Skin of body (tissue), 2 donors: ENCODE results near the gene AK5. TPM values are rescaled to one million over a fixed set of nuclear protein-coding genes. Genes with fewer than 3 reads are reported as not detected.
"Not testable (repeated sequence)": the region's sequence is repeated elsewhere in the genome, so short reads cannot be mapped to it uniquely, and the experiment has no call there.

Experiments
- DNase-seq: peaks from one replicate; lab custom pipeline; 2025; lab: John Stamatoyannopoulos, UW
- total RNA-seq: library from RNA; depleted of rRNA; stranded (reverse); fragments of >200 nt; gene quantifications from one replicate; pipeline ENCODE4 v1.2.3, GENCODE V29; 2014

The AK5 gene
- total RNA-seq, 1 donor from 2014 or later, result 6.4 TPM

- no peak for DNase-seq
Measured at GRCh38 chr1:77498918-77499317, 217.1 kb downstream of the AK5 start.

- no peak for DNase-seq
Measured at GRCh38 chr1:77499466-77499865, 217.6 kb downstream of the AK5 start.

GRCh38 chr1:77504986-77505385 is 223.2 kb downstream of the AK5 start:
- no peak for DNase-seq

DNA sequence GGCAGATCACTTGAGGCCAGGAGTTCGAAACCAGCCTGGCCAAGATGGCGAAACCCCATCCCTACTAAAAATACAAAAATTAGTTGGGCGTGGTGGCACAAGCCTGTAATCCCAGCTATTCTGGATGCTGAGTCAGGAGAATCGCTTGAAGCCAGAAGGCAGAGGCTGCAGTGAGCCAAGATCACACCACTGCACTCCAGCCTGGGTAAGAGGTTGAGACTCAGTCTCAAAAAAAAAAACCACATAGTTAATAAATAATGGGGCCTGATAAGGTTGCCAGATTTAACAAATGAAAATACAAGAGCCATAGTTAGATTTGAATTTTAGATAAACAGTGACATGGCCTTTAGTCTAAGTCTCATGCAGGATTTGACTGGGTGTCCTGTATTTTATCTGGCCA is 225.0 kb downstream of the AK5 start:
- no peak for DNase-seq

DNA sequence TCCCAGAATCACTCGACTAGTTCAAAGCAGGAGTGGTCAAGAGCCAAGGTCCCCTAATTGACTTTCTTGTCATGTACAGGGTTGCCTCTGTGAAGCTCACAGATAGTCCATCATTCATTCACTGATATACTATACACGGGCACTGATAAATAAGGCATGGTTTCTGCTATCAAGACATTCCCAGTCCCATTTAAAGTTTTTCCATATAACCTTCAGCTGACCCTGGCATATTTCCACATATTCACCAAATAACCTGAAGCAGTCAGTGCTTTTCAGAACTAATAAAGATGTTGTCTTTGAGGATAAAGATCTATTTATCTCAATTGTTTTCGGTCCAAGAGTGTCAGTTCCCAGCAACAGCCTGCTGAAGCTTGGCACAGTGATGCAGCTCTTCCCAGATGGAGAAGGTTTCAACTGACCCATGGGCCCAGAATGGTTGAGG is 227.3 kb downstream of the AK5 start:
- no peak for DNase-seq

DNA sequence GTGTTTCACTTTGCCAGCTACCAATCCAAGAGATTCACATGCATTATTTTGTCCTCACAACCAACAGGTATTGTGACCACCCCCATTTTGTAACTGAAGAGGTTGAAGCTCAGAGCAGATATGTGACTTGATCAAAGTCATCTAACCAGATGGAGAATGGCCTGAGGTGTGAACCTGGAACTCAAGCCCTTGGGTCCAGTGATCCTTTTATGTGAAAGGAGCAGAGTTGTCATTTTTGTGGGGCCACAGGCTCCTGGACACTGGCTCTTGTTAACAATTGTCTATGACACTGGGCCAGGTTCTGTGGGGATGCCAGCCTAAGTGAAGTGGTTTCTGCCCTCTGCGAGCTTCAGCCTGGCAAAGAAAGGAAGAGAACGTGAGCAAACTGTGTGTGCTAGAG is 228.1 kb downstream of the AK5 start:
- no peak for DNase-seq

DNA sequence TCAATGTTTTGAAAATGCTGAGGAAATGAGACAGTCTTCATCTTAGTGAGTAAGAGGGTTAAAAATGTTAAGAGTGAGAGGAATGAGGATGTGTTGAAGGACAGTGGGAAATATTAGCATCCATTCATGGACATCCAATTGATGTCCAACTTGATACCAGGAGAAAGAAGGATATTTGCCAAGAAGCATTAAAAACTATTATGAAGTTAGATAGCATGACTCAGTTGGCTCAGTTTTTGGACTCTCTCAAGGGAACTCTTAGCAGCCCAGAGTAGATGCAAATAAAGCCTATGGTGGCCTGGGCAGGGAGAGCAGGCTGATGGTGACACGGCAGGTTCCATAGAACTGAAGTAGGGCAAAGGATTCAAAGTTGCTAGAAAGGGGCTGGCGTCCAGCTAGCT is 229.6 kb downstream of the AK5 start:
- no peak for DNase-seq

- not testable (repeated sequence) for DNase-seq
Measured at GRCh38 chr1:77512650-77513049, 230.8 kb downstream of the AK5 start.

DNA sequence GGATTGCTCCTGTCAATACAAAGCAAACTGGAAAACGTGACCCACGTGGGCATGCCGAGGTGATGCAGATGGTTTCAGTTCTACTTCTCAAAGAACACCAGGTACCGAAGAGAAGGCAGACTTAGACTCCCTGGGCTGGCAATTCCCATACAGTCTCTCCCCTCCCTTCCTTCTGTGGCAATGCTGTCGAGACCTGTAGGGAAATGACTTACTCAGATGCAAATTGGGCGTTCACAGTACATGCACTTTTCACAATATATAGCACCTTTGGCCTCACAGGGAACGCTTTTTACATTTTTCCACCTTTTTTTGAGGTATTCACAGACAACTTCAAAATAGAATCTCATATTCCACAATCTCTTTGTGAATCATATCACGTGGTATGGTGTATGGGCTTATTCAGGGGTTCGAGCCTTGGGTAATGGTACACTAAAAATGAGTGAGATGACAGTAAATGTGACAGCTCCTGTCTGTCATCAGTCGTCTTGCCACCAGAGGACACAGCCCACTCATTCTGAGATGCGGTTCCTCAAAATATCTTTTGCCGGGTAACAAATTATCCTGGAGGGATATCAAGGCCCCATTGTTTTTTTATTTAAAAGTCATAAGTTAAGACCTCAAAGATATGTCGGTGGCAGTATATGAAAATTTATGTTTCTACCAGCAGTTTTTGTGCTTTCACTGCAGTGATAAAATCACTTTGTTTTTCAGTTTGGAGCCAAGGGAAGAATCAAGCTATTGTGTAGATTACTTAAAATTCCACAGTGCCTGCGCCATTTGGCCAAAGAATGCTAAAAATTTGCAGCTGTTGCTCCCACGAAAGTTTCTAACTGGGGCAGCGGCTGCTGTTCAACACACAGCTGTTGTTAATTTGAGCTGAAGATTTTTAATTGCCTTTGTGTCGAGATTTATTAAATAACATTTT is 232.3 kb downstream of the AK5 start:
- DNase-seq, result peak; percentile 88

DNA sequence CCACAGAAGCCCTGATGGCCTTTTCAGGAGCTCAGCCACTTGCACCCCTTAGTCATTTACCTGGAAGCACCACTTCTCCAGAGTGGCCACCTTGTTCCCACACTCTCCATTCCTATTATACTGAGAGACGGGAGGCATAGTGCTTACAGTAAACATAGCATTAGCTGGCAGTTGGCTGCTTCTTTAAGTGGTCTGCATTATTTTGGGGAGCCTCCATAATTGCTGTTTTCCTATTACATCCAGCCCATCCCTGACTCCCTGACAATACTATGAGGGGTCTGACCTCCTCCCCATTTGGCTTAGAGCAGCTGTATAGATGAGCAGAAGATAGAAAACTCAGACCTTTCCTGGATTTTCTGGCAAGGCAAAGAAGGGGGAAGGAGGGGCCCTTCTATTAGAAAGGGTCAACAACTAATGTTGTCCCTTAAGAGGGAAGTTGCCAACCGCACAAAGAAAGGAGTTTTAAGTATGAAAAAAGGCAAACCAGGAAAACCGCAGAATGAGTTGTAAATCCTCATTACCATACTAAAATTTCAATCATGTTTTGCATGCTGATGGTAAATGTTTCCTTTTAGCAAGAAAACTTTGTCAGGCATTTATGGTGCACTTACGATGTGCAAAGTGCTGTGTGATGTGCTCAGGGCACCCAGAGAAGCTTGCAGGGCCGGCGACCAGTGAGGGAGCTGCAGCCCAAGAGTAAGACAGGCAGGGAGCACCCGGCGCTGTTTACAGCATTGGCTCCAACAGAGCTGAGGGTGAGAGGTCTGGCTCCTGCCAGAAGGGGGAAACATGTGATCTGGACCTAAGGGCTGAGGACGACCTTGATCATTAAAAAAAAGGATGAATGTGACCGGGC is 233.3 kb downstream of the AK5 start:
- peak; percentile 38 for DNase-seq

DNA sequence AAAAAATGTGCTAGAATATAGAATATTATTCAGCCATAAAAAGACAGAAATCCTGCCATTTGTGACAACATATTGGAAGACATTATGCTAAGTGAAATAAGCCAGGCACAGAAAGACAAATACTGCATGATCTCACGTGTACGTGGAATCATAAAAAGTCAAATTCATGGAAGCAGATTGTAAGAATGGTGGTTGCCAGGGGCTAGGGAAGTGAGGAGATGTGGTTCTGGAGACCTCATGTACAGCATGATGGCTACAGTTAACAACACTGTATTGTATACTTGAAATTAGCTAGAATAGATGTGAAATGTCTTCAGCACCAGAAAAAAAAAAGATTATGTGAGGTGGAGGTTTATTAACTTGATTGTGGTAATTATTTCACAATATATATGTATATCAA is 234.3 kb downstream of the AK5 start:
- no peak for DNase-seq

DNA sequence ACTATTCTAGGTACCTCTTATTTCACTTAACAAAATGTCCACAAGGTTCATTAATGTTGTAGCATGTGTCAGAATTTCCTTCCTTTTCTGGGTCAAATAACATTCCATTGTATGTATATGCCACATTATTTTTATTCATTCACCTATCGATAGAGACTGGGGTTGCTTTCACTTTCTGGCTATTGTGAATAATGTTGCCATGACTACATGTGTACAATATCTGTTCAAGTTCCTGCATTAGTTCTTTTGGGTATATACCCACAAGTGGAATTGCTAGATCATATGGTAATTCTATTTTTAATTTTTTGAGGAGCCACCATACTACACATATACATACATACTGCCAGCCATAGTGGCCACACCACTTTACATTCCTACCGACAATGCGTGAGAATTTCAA is 242.2 kb downstream of the AK5 start:
- no peak for DNase-seq

DNA sequence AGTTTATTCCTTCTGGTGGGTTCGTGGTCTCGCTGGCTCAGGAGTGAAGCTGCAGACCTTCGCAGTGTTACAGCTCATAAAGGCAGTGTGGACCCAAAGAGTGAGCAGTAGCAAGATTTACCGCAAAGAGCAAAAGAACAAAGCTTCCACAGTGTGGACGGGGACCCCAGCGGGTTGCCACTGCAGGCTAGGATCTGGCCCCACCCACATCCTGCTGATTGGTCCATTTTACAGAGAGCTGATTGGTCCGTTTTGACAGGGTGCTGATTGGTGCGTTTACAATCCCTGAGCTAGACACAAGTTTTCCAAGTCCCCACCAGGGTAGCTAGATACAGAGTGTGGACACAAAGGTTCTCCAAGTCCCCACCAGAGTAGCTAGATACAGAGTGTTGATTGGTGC is 249.3 kb downstream of the AK5 start:
- not testable (repeated sequence) for DNase-seq

DNA sequence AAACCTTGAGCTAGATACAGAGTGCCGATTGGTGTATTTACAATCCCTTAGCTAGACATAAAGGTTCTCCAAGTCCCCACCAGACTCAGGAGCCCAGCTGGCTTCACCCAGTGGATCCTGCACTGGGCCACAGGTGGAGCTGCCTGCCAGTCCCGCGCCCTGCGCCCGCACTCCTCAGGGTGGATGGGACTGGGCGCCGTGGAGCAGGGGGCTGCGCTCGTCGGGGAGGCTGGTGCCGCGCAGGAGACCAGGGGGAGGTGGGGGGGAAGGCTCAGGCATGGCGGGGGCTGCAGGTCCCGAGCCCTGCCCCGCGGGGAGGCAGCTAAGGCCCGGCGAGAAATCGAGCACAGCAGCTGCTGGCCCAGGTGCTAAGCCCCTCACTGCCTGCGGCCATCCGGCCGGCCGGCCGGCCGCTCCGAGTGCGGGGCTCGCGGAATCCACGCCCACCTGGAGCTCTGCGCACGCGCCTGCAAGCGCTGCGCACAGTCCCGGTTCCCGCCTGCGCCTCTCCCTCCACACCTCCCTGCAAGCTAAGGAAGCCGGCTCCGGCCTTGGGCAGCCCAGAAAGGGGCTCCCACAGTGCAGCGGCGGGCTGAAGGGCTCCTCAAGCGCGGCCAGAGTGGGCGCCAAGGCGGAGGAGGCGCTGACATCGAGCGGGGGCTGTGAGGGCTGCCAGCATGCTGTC is 249.9 kb downstream of the AK5 start:
- not testable (repeated sequence) for DNase-seq

DNA sequence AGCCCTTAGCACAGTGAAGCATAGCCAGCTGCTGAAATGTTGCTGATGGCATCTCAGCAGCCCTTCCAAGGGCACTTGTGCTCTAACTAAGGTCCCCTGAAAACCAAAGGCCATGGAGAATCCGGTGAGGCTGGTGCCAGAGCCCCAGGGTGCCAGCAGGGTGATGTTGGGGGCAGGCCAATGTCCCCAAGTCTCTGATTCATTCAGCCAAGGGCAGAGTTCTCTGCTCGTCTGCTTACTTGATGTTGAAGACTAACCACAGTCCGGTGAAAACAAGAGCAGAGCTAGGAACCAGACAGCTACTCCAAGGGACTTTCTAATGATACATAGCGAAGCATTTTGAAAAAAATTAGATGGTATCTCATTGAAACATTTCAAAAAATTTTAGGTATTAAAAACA is 250.8 kb downstream of the AK5 start:
- no peak for DNase-seq

DNA sequence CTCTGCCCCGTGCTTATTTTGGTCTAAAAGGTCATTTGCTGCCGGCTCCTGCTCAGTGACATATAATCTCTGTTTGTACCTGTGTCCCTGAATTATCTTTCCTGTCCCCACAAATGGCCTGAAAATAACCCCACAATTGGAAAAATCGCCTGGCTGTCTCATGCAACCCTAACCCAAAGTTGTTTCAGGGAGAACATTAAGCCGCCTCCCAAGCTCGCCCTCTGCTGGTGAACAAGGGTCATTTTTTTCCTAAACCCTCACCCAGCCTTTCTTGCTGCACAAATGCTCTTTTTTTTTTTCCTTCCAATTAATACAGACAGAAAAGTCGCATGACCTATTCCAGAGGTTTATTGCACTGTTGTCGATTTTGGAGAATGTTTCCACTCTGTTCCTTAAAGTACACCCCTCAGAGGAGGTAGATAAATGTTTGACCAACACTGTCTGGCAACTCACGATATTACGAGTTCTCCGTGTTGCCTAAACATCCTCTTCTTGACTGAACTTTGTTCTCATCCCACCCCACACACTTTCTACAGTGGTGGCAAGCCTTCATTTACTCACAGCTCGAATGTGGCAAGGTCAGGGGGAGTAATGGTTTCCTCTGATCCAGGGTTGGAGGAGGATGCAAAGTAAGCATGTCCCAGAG is 252.0 kb downstream of the AK5 start:
- peak; percentile 53 for DNase-seq

- no peak for DNase-seq
Measured at GRCh38 chr1:77534456-77534855, 252.6 kb downstream of the AK5 start.

DNA sequence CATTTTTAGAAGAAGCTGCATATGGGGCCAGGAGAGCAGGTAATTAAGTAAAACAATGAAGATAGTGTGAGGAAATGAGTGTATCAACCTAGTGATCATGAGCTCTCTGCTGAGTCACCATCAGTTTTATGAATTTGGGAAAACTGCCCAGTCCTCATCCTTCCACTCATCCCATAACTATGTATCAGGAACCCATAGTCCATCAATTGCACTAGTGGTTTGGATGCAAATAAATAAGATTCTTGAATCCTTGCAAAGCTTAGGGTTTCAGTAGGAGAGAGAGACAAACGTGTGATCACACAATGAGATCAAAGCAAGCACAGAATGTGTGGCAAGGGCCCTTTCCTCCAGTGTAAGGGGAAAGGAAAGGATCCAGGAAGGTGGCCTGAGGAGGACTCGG is 255.0 kb downstream of the AK5 start:
- no peak for DNase-seq

GRCh38 chr1:77538956-77539518 is 257.2 kb downstream of the AK5 start:
- DNase-seq, result no peak

- no peak for DNase-seq
Measured at GRCh38 chr1:77539519-77540142, 257.8 kb downstream of the AK5 start.
